ENCODE results near the gene RBPJL.

Gene RBPJL

GRCh38 chr20:45306431-45306982 is at the start of gene RBPJL:
RBPJL (plus strand) TSS chr20:45306840; CDS start chr20:45306923, 83 bp downstream.
- no peak for DNase-seq (ENCODE audit: low spot score)

DNA sequence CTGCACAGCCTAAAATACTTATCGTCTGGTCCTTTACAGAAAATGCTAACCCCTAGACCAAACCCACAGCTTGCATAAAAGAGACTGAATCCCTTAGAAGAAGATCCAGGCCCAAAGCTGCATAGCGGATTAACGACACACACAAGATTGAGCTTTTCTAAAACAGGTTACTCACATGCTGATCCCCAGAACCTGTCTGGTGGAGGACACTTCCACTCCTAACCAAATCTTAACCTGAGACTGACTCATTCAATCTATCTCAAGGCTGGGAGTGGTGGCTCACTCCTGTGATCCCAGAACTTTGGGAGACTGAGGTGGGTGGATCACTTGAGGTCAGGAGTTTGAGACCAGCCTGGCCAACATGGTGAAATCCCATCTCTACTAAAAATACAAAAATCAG is 49.5 kb upstream of the RBPJL start:
- no peak for DNase-seq (ENCODE audit: low spot score)

GRCh38 chr20:45257711-45258110 is 48.9 kb upstream of the RBPJL start:
- DNase-seq (ENCODE audit: low spot score): no peak

- no peak for DNase-seq (ENCODE audit: low spot score)
These were observed 48.4 kb upstream of the RBPJL start for GRCh38 chr20:45258259-45258658.

- DNase-seq (ENCODE audit: low spot score): no peak
These were observed 48.0 kb upstream of the RBPJL start for GRCh38 chr20:45258664-45259063.

- DNase-seq (ENCODE audit: low spot score): no peak
These were observed 42.9 kb upstream of the RBPJL start for GRCh38 chr20:45263556-45264266.

DNA sequence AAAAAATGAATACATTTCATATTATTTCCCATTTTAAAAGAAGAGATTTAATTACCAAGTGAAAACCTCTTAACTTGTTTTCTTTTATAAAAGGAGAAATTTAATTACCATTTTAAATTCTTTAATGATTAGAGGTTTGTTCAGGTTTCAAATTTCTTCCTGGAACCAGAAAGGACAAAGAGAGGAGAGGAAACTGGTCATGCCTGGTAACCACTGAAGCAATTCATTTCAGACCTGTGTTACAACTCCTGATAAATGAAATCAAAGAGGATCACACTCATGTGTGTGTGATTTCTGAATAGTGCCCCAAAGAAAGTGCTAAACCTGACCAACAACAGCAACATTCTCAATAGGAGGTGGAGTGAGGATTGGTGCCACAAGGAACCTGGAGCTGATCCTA is 39.7 kb upstream of the RBPJL start:
- DNase-seq (ENCODE audit: low spot score): no peak

DNA sequence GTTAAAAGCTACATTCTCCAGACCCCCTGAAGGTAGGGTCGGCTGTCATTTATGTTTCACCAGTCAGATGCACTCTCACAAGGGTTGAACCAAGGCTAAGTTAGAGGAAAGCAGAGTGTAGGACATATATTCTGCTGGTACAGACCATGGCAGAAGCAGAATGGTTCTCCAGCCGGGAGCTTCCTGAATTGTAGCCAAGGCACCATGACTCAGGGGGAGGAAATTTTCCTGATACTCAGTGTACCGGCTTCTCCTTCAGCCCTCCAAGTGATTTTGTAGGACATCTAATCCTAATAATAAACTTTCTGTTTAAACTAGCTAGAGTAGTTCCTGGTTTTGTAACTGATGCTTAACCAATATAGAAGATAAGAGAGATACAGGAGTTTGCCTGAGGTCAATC is 38.1 kb upstream of the RBPJL start:
- DNase-seq (ENCODE audit: low spot score): no peak

- DNase-seq (ENCODE audit: low spot score): no peak
These were observed 37.6 kb upstream of the RBPJL start for GRCh38 chr20:45269056-45269455.

DNA sequence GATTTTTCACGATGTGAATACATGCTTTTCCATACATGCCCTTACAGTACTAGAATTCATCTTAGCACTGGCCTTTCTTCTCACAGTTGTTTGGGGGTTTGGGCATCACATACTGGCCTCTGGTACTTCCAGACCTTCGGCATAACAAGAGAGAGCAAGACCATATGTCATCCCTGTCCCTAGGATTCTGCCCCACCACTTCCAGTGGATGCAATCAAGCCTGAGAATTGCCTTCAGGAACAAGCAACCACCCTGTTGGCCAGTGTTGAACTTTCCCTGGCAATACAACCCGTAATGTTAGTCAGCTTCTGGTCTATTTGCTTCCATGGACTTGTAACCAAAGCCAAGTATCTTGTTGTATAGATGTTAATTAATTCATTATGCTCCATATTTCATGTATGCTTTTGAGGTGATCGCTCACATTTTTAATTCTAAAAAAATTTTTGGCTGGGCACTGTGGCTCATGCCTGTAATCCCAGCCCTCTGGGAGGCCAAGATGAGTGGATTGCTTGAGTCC is 36.8 kb upstream of the RBPJL start:
- no peak for DNase-seq (ENCODE audit: low spot score)

- no peak for DNase-seq (ENCODE audit: low spot score)
These were observed 31.3 kb upstream of the RBPJL start for GRCh38 chr20:45275338-45275737.

DNA sequence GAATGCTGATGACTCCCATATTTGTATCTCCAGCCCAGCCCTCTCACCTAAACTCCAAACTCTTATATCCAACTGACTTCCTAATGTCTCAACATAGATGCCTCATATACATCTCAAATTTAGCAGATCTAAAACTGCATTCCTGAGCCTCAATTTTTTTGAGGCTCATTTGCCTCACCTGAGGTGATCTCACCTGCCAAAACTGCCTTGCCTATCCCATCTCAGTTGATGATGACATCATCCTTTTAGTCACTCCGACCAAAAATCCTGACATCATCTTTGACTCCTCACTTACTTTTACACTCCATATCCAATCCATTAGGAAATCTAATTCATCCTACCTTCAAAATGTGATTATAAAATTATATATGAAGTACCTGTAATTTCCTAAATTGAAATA is 26.6 kb upstream of the RBPJL start:
- DNase-seq (ENCODE audit: low spot score): no peak

DNA sequence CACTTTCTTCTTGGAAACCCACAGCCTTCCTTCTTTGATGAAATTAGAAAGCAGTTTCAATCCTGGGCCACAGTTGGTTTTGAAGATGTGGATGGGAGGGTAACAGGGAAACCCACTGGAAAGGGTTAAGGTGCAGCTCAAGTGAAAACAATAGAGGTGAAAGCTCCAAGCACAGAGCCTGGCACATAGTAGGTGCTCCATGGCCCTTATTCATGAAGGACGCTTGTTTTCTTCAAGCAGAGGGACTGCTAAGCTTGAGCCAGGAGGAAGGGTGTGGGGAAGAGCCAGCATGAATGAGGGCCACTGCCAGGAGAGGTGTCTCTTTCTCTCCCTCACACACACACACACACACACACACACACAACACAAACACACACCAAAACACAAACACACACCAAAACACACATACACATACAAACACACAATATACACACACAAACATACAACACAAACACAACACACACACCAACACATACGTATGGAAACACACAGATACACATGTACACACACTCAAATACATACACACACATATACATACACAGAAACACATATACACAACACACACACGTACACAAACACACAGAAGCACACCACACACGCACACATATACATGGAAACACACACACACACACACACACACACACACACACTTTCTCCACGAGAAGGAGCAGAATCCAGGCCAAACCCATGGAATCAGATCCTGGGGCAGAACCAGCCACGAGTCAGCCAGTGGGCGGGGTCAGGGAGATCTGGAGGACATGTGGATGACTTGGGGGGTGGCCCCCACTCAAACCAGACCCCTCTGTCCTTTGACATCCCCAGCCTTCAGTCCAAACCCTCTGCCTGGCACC is 23.7 kb upstream of the RBPJL start:
- no peak for DNase-seq (ENCODE audit: low spot score)

- no peak for DNase-seq (ENCODE audit: low spot score)
These were observed 23.0 kb upstream of the RBPJL start for GRCh38 chr20:45283551-45284057.

GRCh38 chr20:45288376-45288775 is 18.3 kb upstream of the RBPJL start:
- no peak for DNase-seq (ENCODE audit: low spot score)

DNA sequence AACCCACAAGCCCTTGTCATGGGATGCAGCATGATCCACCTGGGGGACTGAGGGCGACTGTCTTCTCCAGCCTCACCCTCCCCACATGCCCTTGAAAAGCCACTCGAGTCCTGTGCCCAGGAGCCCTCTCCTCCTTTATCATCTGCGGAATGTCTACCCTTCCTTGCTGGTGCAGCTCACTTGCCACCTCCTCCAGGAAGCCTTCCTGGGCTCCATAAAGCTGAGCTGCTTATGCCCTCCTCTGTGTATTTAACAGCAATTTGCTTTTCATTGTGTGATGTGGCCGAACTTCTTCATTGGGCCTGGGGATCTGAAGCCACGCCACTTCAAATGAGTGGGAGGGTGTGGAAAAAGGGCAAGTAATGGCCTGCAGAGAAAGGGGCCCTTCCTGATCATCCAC is 17.8 kb upstream of the RBPJL start:
- no peak for DNase-seq (ENCODE audit: low spot score)

- DNase-seq (ENCODE audit: low spot score): no peak
These were observed 16.5 kb upstream of the RBPJL start for GRCh38 chr20:45289942-45290676.

DNA sequence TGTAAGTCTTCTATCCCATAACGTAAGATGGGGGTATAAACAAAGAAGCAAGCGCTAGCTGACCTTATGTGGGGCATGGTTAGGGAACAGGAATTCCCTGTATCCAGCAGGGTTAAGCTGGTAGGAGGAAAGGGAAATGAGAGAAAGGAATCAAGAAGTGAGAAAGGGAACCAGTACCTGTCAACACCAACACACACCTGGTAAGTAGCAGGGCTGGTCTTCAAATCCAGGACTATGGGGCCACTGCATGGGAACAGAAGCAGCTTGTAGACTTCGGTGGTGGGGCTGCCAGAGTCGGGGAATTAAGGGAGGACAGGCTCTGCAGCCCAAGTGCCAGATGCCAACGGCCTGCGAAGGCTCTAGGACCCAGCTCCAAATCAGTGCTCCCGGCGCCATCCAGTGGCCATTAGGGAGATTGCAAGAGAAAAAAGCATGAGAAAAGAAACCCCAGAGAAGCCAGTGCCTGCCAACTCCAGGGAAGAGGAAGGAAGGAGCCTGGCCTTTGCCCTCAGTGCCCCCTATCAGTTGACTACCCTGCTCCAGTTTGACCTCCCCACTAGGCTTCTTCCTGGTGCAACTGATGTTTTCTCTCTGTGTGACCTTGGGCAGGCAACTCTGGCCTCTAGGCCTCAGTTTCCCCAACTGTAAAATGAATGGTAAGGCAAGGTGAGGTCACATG is 15.8 kb upstream of the RBPJL start:
- DNase-seq (ENCODE audit: low spot score): peak; percentile 89

- no peak for DNase-seq (ENCODE audit: low spot score)
These were observed 15.1 kb upstream of the RBPJL start for GRCh38 chr20:45291526-45291925.

- DNase-seq (ENCODE audit: low spot score): no peak
These were observed 14.3 kb upstream of the RBPJL start for GRCh38 chr20:45292343-45292742.
